Measurements from ENCODE around the gene ATP8B4. TPM values are rescaled to one million over a fixed set of nuclear protein-coding genes. Genes with fewer than 3 reads are reported as not detected.

The ATP8B4 gene
- total RNA-seq, 6 experiments from 2014 or later, result 0.31 to 1.6 (median 0.91) TPM

- H3K36me3 Mint-ChIP-seq (ENCODE audit: low read depth), result no peaks in the 10 kb centered on the region
- peaks cover 46% of the 10 kb centered on the region for H3K4me1 Mint-ChIP-seq (ENCODE audit: low read depth)
- no peak for DNase-seq
- no peaks in the 10 kb centered on the region; the same call in 1 of the 2 replicates for H3K27me3 Mint-ChIP-seq (ENCODE audit: insufficient read depth)
- no peak for TF ChIP-seq CTCF (IDR thresholded peaks at IDR 0.05)
- H3K4me3 Mint-ChIP-seq, result 0 out of 2 replicates have a peak overlapping the region, but pooled peaks have one; percentile 3
- no peaks in the 10 kb centered on the region for H3K9me3 Mint-ChIP-seq
- H3K27ac Mint-ChIP-seq, result peak overlapping the region; percentile 3; the same call in 1 of the 2 replicates
Measured at GRCh38 chr15:49982584-49982983, 136.4 kb downstream of the ATP8B4 start.

- H3K4me3 Mint-ChIP-seq, result no peak overlapping the region
- TF ChIP-seq CTCF (IDR thresholded peaks at IDR 0.05), result no peak
- no peak for DNase-seq
- no peaks in the 10 kb centered on the region for H3K36me3 Mint-ChIP-seq (ENCODE audit: low read depth)
- H3K4me1 Mint-ChIP-seq (ENCODE audit: low read depth), result peaks cover 40% of the 10 kb centered on the region
- H3K9me3 Mint-ChIP-seq, result no peaks in the 10 kb centered on the region
- no peak overlapping the region for H3K27ac Mint-ChIP-seq
- no peaks in the 10 kb centered on the region; the same call in 1 of the 2 replicates for H3K27me3 Mint-ChIP-seq (ENCODE audit: insufficient read depth)
Measured at GRCh38 chr15:49979705-49980382, 139.2 kb downstream of the ATP8B4 start.

GRCh38 chr15:49978121-49978520 is 140.9 kb downstream of the ATP8B4 start:
- Mint-ChIP-seq H3K4me3 (no peak overlapping the region), H3K9me3 (no peaks in the 10 kb centered on the region), H3K4me1 (ENCODE audit: low read depth) (peaks cover 23% of the 10 kb centered on the region), H3K27me3 (ENCODE audit: insufficient read depth) (no peaks in the 10 kb centered on the region), H3K36me3 (ENCODE audit: low read depth) (no peaks in the 10 kb centered on the region), H3K27ac (no peak overlapping the region)
- TF ChIP-seq CTCF (IDR thresholded peaks at IDR 0.05), result no peak
- no peak for DNase-seq

GRCh38 chr15:49977306-49977705 is 141.7 kb downstream of the ATP8B4 start:
- no peak overlapping the region for H3K4me3 Mint-ChIP-seq
- peaks cover 15% of the 10 kb centered on the region for H3K4me1 Mint-ChIP-seq (ENCODE audit: low read depth)
- H3K27ac Mint-ChIP-seq, result no peak overlapping the region
- no peaks in the 10 kb centered on the region for H3K36me3 Mint-ChIP-seq (ENCODE audit: low read depth)
- no peak for DNase-seq
- no peaks in the 10 kb centered on the region for H3K9me3 Mint-ChIP-seq
- no peak for TF ChIP-seq CTCF (IDR thresholded peaks at IDR 0.05)
- peaks cover 4% of the 10 kb centered on the region for H3K27me3 Mint-ChIP-seq (ENCODE audit: insufficient read depth)

- Mint-ChIP-seq H3K36me3 (ENCODE audit: low read depth) (peaks cover 6% of the 10 kb centered on the region; the same call in 1 of the 2 replicates), H3K27ac (no peak overlapping the region), H3K4me3 (no peak overlapping the region), H3K4me1 (ENCODE audit: low read depth) (no peaks in the 10 kb centered on the region), H3K27me3 (ENCODE audit: insufficient read depth) (peaks cover 6% of the 10 kb centered on the region), H3K9me3 (peaks cover 8% of the 10 kb centered on the region)
- TF ChIP-seq CTCF (IDR thresholded peaks at IDR 0.05), result no peak
- DNase-seq, result no peak
Measured at GRCh38 chr15:49964551-49964950, 154.5 kb downstream of the ATP8B4 start.

All from HFFc6 (cell line).